Type B pancreatic cell (in vitro differentiated cells): ENCODE measurements around the gene PPARG. TPM values are rescaled to one million over a fixed set of nuclear protein-coding genes. Genes with fewer than 3 reads are reported as not detected.
"Not testable (repeated sequence)": the region's sequence is repeated elsewhere in the genome, so short reads cannot be mapped to it uniquely, and the experiment has no call there.

Source experiments
- DNase-seq: peaks from one replicate; pipeline ENCODE4 v3.0.0; 2021; ENCODE audit warnings: mixed read lengths; ENCODE audit not compliant: unreplicated experiment; ENCODE audit errors: extremely low spot score
- H3K27ac Mint-ChIP-seq: 2 replicates; pipeline ENCODE4 v1.8.0; 2021; ENCODE audit warnings: mild to moderate bottlenecking, mixed read lengths
- H3K27me3 Mint-ChIP-seq: 2 replicates; pipeline ENCODE4 v1.8.0; 2021; ENCODE audit warnings: mixed read lengths
- H3K36me3 Mint-ChIP-seq: 2 replicates; pipeline ENCODE4 v1.8.0; 2021; ENCODE audit warnings: mixed read lengths
- H3K4me1 Mint-ChIP-seq: one replicate; pipeline ENCODE4 v1.8.0; 2021; ENCODE audit warnings: mixed read lengths; ENCODE audit not compliant: unreplicated experiment
- H3K4me3 Mint-ChIP-seq: 2 replicates; pipeline ENCODE4 v1.8.0; 2021; ENCODE audit warnings: mild to moderate bottlenecking, mixed read lengths
- H3K9me3 Mint-ChIP-seq: 2 replicates; pipeline ENCODE4 v1.8.0; 2021; ENCODE audit warnings: mixed read lengths
- total RNA-seq: library from RNA; stranded (reverse); gene quantifications from 2 replicates; pipeline ENCODE4 v1.2.1, GENCODE V29; 2021; ENCODE audit warnings: low replicate concordance
- TF ChIP-seq, protein P1 (sequence below): fragments of 200-600 bp; sonication (generic); conservative IDR thresholded peaks from 2 replicates; pipeline ENCODE4 v1.5.0; 2021; ENCODE audit warnings: antibody characterized with exemption, mild to moderate bottlenecking

The PPARG gene
- total RNA-seq, 1 donor from 2014 or later, result 21.5 TPM

DNA sequence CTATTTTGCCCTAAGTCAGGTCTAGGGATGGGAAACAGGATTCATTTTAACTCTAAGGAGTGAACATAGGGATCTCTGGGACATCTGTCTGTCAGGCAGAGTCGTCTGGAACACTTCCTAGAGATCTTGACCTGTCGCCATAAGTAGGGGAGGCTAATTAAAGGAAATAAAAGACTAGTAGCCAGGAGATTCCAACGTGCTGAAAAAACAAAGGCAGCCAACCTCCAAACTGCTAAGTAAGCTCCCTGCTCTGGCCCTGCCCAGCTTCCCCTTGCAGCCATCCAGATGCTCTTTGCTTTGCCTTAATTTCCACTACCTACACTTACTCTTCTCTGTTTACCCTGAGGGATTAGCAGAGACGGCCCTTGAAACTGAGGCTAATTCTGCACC is 177.0 kb downstream of the PPARG start:
- Mint-ChIP-seq H3K27ac (no peak overlapping the region), H3K4me3 (no peak overlapping the region), H3K36me3 (no peaks in the 10 kb centered on the region), H3K4me1 (no peaks in the 10 kb centered on the region), H3K9me3 (no peaks in the 10 kb centered on the region), H3K27me3 (peaks cover 7% of the 10 kb centered on the region)
- TF ChIP-seq, protein P1, sequence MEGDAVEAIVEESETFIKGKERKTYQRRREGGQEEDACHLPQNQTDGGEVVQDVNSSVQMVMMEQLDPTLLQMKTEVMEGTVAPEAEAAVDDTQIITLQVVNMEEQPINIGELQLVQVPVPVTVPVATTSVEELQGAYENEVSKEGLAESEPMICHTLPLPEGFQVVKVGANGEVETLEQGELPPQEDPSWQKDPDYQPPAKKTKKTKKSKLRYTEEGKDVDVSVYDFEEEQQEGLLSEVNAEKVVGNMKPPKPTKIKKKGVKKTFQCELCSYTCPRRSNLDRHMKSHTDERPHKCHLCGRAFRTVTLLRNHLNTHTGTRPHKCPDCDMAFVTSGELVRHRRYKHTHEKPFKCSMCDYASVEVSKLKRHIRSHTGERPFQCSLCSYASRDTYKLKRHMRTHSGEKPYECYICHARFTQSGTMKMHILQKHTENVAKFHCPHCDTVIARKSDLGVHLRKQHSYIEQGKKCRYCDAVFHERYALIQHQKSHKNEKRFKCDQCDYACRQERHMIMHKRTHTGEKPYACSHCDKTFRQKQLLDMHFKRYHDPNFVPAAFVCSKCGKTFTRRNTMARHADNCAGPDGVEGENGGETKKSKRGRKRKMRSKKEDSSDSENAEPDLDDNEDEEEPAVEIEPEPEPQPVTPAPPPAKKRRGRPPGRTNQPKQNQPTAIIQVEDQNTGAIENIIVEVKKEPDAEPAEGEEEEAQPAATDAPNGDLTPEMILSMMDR, result no peak
- DNase-seq, result no peak

DNA sequence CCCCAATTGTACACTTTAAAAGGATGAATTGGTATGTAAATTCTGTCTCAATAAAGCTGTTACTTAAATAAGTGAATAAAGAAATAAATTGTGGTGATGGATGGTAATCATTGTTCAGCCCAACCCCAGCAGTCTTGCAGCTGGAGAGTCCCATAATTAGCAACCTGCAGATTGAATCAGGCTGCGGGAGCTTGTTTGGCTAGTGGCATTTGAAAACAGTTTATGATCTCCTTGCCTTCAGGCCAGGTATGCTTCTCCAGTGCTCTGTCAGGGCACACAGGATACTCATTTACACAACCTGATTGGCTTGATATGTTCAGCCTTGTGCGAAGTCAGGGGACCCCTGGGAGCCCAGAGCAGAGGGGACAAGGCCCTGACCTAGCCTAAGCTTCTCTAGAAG is 178.9 kb downstream of the PPARG start:
- Mint-ChIP-seq H3K27me3 (peaks cover 7% of the 10 kb centered on the region), H3K4me1 (no peaks in the 10 kb centered on the region), H3K27ac (no peak overlapping the region), H3K4me3 (no peak overlapping the region), H3K36me3 (no peaks in the 10 kb centered on the region), H3K9me3 (no peaks in the 10 kb centered on the region)
- DNase-seq, result no peak
- TF ChIP-seq, protein P1, result no peak

DNA sequence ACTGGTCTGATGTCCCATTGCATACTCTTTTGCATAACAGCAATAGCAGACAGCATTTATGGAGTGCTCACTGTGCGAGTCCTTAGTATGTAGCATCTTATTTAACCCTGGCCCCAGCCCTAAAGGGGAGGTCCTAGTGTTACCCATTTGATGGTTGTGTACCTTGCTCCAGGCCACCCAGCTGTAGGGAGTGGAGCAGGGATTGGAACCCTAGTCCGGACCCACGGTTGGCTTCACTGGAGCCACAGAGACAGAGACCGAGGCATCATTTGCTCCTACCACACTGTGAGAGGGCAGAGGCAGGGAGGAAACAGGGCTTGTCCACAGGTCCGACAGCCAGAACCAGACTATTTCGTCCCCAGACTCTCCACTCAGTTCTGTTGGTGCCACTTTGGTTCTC is 179.4 kb downstream of the PPARG start:
- H3K27me3 Mint-ChIP-seq, result peaks cover 7% of the 10 kb centered on the region
- H3K36me3 Mint-ChIP-seq, result no peaks in the 10 kb centered on the region
- TF ChIP-seq, protein P1, result no peak
- DNase-seq, result no peak
- no peak overlapping the region for H3K4me3 Mint-ChIP-seq
- H3K9me3 Mint-ChIP-seq, result no peaks in the 10 kb centered on the region
- H3K4me1 Mint-ChIP-seq, result no peaks in the 10 kb centered on the region
- no peak overlapping the region for H3K27ac Mint-ChIP-seq

DNA sequence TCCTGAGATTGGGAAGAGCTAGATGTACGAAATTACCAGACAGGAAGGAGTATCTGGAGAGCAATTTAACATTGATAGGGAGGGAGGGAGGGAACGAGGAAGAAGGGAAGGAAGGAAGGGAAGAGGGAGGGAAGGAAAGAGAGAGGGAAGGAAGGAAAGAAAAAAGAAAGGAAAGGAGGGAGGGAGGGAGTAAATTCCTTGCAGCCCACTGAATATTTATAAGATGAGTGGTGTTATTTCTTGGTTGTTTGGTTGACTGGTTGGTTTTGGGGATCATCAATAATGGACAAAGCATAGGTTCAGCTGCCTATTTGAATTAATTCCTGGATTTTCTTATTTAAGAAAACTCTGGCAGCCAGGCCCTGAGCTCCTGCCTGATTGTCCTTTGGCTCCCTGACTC is 179.9 kb downstream of the PPARG start:
- Mint-ChIP-seq H3K27me3 (peaks cover 7% of the 10 kb centered on the region), H3K27ac (no peak overlapping the region), H3K9me3 (no peaks in the 10 kb centered on the region), H3K4me1 (no peaks in the 10 kb centered on the region), H3K36me3 (no peaks in the 10 kb centered on the region), H3K4me3 (no peak overlapping the region)
- TF ChIP-seq, protein P1, result no peak
- DNase-seq, result no peak

DNA sequence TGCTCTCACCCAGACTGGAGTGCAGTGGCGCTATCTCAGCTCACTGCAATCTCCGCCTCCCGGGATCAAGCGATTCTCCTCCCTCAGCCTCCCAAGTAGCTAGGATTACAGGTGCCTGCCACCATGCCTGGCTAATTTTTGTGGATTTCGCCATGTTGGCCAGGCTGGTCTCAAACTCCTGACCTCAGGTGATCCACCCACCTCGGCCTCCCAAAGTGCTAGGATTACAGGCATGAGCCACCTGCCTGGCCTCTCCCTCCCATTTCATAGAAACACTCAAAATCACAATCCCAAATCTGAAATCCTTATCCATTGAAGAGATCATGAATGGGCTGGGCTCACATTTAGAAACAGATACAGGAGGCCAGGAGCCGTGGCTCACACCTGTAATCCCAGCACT is 180.4 kb downstream of the PPARG start:
- H3K9me3 Mint-ChIP-seq, H3K27ac Mint-ChIP-seq, H3K36me3 Mint-ChIP-seq, H3K4me3 Mint-ChIP-seq, DNase-seq, H3K4me1 Mint-ChIP-seq, H3K27me3 Mint-ChIP-seq: not testable (repeated sequence)

DNA sequence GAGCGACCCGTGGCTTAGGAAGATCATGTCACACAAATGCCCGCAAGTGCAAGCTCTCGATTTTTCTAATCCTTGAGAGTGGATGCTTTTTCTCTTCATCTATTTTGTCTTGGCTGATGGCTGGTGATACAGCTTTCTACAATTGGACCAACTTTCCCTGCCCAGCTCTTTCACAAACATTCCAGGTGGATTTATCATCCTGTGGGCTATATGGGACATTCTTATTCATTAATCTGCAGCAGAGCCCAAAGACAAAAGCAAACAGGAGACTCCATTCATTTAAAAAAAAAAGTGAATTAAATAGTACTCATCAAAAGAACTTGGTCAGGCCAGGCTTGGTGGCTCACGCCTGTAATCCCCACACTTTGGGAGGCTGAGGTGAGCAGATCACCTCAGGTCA is 181.2 kb downstream of the PPARG start:
- Mint-ChIP-seq H3K9me3 (no peaks in the 10 kb centered on the region), H3K4me3 (no peak overlapping the region), H3K27ac (no peak overlapping the region), H3K4me1 (no peaks in the 10 kb centered on the region), H3K27me3 (peaks cover 3% of the 10 kb centered on the region), H3K36me3 (no peaks in the 10 kb centered on the region)
- DNase-seq, result no peak
- TF ChIP-seq, protein P1, result no peak
